HL-60 (cell line): ENCODE measurements around the gene ASB10.

Experiments
- GABPA ChIP-seq: IDR thresholded peaks from 2 replicates; pipeline ENCODE4 v1.6.1; 2012; ENCODE audit warnings: low read depth
- TF ChIP-seq, protein P1 (sequence below): IDR thresholded peaks from one replicate; pipeline ENCODE4 v1.5.1; 2011; ENCODE audit warnings: low read length, control low read depth, inconsistent platforms; ENCODE audit not compliant: insufficient read depth
- TF ChIP-seq, protein P2 (sequence below): IDR thresholded peaks from 2 replicates; pipeline ENCODE4 v1.6.1; 2012; ENCODE audit warnings: low read depth; ENCODE audit not compliant: insufficient replicate concordance

DNA sequence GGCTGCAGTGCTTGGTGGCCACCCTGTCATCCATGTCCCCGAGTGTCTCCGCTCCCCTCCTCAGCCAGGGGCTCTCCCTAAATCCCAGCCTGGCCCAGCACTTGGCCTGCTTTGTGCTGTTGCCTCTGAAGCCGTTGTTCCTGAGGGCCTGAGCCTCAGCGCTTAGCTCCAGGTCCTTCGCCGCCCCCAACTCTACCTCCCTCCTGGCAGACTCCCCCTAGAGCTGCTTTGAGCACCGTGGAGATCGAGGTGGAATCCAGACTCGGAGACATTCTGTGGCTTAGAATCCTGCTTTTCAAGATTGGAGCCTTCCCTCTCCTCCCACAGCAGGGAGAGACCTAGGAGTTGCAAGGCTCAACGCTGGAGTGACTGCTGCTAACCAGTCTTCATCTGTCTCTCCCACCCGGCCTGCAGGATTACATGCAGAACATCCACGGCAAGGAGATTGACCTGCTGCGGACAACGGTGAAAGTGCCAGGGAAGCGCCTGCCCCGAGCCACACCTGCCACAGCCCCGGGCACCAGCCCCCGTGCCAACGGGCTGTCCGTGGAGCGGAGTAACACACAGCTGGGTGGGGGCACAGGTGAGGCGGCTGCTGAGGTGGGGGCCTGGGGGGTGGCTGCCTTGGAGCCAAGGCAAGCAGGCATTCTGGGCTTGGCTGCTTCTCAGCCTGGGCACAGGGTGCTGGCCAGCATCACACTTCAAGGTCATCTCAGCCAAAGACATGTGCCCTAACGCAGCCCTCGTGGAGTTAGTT lies 52.9 kb downstream of the ASB10 start:
- TF ChIP-seq, protein P1, sequence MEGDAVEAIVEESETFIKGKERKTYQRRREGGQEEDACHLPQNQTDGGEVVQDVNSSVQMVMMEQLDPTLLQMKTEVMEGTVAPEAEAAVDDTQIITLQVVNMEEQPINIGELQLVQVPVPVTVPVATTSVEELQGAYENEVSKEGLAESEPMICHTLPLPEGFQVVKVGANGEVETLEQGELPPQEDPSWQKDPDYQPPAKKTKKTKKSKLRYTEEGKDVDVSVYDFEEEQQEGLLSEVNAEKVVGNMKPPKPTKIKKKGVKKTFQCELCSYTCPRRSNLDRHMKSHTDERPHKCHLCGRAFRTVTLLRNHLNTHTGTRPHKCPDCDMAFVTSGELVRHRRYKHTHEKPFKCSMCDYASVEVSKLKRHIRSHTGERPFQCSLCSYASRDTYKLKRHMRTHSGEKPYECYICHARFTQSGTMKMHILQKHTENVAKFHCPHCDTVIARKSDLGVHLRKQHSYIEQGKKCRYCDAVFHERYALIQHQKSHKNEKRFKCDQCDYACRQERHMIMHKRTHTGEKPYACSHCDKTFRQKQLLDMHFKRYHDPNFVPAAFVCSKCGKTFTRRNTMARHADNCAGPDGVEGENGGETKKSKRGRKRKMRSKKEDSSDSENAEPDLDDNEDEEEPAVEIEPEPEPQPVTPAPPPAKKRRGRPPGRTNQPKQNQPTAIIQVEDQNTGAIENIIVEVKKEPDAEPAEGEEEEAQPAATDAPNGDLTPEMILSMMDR, result no peak
- TF ChIP-seq, protein P2, sequence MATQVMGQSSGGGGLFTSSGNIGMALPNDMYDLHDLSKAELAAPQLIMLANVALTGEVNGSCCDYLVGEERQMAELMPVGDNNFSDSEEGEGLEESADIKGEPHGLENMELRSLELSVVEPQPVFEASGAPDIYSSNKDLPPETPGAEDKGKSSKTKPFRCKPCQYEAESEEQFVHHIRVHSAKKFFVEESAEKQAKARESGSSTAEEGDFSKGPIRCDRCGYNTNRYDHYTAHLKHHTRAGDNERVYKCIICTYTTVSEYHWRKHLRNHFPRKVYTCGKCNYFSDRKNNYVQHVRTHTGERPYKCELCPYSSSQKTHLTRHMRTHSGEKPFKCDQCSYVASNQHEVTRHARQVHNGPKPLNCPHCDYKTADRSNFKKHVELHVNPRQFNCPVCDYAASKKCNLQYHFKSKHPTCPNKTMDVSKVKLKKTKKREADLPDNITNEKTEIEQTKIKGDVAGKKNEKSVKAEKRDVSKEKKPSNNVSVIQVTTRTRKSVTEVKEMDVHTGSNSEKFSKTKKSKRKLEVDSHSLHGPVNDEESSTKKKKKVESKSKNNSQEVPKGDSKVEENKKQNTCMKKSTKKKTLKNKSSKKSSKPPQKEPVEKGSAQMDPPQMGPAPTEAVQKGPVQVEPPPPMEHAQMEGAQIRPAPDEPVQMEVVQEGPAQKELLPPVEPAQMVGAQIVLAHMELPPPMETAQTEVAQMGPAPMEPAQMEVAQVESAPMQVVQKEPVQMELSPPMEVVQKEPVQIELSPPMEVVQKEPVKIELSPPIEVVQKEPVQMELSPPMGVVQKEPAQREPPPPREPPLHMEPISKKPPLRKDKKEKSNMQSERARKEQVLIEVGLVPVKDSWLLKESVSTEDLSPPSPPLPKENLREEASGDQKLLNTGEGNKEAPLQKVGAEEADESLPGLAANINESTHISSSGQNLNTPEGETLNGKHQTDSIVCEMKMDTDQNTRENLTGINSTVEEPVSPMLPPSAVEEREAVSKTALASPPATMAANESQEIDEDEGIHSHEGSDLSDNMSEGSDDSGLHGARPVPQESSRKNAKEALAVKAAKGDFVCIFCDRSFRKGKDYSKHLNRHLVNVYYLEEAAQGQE, result no peak
- TF ChIP-seq GABPA, result no peak
